Astrocyte (in vitro differentiated cells and primary cell): ENCODE results near the gene ARMC7. TPM values are rescaled to one million over a fixed set of nuclear protein-coding genes. Genes with fewer than 3 reads are reported as not detected.

ENCODE experiments used
- DNase-seq: peaks from one replicate; pipeline ENCODE4 v3.0.0-alpha.2; 2010; ENCODE audit warnings: low read depth
- FAIRE-seq: peaks from 2 replicates; lab custom pipeline; 2011; peaks lifted over from hg19 to GRCh38; lab: Jason Lieb, UNC
- H2AFZ ChIP-seq: 2 replicates; pipeline ENCODE4 v1.6.0; 2012; ENCODE audit warnings: low read depth, low read length, inconsistent platforms
- H3K27ac ChIP-seq: 2 replicates; pipeline ENCODE4 v1.5.1; 2011; ENCODE audit warnings: low read depth, low read length, inconsistent platforms
- H3K27me3 ChIP-seq: 2 replicates; pipeline ENCODE4 v1.6.0; 2011; ENCODE audit warnings: low read length, inconsistent platforms; ENCODE audit not compliant: insufficient read depth
- H3K36me3 ChIP-seq: 2 replicates; pipeline ENCODE4 v1.5.1; 2011; ENCODE audit warnings: low read length, inconsistent platforms; ENCODE audit not compliant: insufficient read depth
- H3K4me1 ChIP-seq: 2 replicates; pipeline ENCODE4 v1.5.1; 2011; ENCODE audit warnings: low read length, inconsistent platforms; ENCODE audit not compliant: insufficient read depth
- H3K4me2 ChIP-seq: 2 replicates; pipeline ENCODE4 v1.6.0; 2012; ENCODE audit warnings: low read length, inconsistent platforms
- H3K4me3 ChIP-seq: 2 replicates; pipeline ENCODE4 v1.5.1; 2011; ENCODE audit warnings: low read depth, mild to moderate bottlenecking, low read length, inconsistent platforms; ENCODE audit not compliant: insufficient read depth
- H3K79me2 ChIP-seq: 2 replicates; pipeline ENCODE4 v1.6.0; 2012; ENCODE audit warnings: mild to moderate bottlenecking, low read length, inconsistent platforms; ENCODE audit not compliant: insufficient read depth
- H3K9ac ChIP-seq: 2 replicates; pipeline ENCODE4 v1.6.0; 2012; ENCODE audit warnings: mild to moderate bottlenecking, low read length, inconsistent platforms
- H3K9me3 ChIP-seq: 2 replicates; pipeline ENCODE4 v1.5.1; 2012; ENCODE audit warnings: low read depth, mild to moderate bottlenecking, low read length, inconsistent platforms; ENCODE audit not compliant: insufficient read depth
- H4K20me1 ChIP-seq: 2 replicates; pipeline ENCODE4 v1.6.0; 2012; ENCODE audit warnings: low read length, inconsistent platforms; ENCODE audit not compliant: insufficient read depth
- H3K27ac Mint-ChIP-seq: one replicate; pipeline ENCODE4 v1.8.0; 2021; ENCODE audit warnings: mild to moderate bottlenecking, mixed read lengths; ENCODE audit not compliant: unreplicated experiment
- H3K27me3 Mint-ChIP-seq: one replicate; pipeline ENCODE4 v1.8.0; 2021; ENCODE audit warnings: low read depth, mixed read lengths; ENCODE audit not compliant: unreplicated experiment
- H3K36me3 Mint-ChIP-seq: one replicate; pipeline ENCODE4 v1.8.0; 2021; ENCODE audit warnings: low read depth, mixed read lengths; ENCODE audit not compliant: unreplicated experiment
- H3K4me1 Mint-ChIP-seq: one replicate; pipeline ENCODE4 v1.8.0; 2021; ENCODE audit warnings: low read depth, mixed read lengths; ENCODE audit not compliant: unreplicated experiment
- H3K4me3 Mint-ChIP-seq: one replicate; pipeline ENCODE4 v1.8.0; 2021; ENCODE audit warnings: mild to moderate bottlenecking, moderate library complexity, mixed read lengths; ENCODE audit not compliant: unreplicated experiment
- H3K9me3 Mint-ChIP-seq: one replicate; pipeline ENCODE4 v1.8.0; 2021; ENCODE audit warnings: mild to moderate bottlenecking, mixed read lengths; ENCODE audit not compliant: unreplicated experiment
- EZH2 ChIP-seq: IDR thresholded peaks from 2 replicates; pipeline ENCODE4 v1.6.1; 2012; ENCODE audit warnings: mild to moderate bottlenecking, low read length, inconsistent platforms; ENCODE audit not compliant: insufficient read depth
- total RNA-seq: library from RNA; stranded (reverse); gene quantifications from 2 replicates; pipeline ENCODE4 v1.2.1, GENCODE V29; 2021
- TF ChIP-seq, protein P1 (sequence below): IDR thresholded peaks from 2 replicates; pipeline ENCODE4 v1.5.1; 2011; ENCODE audit warnings: low read depth, mild to moderate bottlenecking, inconsistent platforms, low read length, moderate library complexity; ENCODE audit not compliant: insufficient read depth

The ARMC7 gene
- total RNA-seq, 1 donor from 2014 or later, result 11.9 TPM

DNA sequence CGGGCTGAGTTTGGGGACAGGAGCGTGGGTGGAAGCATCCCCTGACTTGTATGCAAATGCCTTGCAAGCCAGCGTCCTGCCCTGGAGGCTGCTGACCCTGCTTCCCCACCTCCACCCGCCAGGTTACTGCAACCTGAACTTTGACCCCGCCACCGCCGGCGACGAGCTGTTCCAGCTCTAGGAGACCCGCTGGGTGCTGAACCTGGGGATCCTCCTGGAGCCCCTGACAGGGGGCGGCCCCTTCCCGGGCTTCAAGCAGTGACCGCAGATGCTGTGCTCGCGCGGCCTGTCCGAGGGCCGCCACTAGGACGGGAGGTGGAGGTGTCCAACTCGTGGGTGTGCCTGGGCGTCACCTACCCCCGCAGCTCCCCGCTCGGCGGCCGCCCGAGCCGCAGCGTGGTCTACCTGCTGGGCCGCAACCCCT, 32.7 kb upstream of the ARMC7 start:
- Histone ChIP-seq H2AFZ (peak overlapping the region; percentile 94), H3K36me3 (no peaks in the 10 kb centered on the region), H4K20me1 (no peaks in the 10 kb centered on the region), H3K4me2 (peak overlapping the region; percentile 59), H3K4me3 (no peak overlapping the region), H3K9ac (no peak overlapping the region), H3K4me1 (peaks cover 28% of the 10 kb centered on the region), H3K27ac (no peak overlapping the region), H3K9me3 (no peaks in the 10 kb centered on the region), H3K79me2 (no peaks in the 10 kb centered on the region), H3K27me3 (peaks cover 2% of the 10 kb centered on the region)
- H3K36me3 Mint-ChIP-seq, result no peaks in the 10 kb centered on the region
- TF ChIP-seq, protein P1, sequence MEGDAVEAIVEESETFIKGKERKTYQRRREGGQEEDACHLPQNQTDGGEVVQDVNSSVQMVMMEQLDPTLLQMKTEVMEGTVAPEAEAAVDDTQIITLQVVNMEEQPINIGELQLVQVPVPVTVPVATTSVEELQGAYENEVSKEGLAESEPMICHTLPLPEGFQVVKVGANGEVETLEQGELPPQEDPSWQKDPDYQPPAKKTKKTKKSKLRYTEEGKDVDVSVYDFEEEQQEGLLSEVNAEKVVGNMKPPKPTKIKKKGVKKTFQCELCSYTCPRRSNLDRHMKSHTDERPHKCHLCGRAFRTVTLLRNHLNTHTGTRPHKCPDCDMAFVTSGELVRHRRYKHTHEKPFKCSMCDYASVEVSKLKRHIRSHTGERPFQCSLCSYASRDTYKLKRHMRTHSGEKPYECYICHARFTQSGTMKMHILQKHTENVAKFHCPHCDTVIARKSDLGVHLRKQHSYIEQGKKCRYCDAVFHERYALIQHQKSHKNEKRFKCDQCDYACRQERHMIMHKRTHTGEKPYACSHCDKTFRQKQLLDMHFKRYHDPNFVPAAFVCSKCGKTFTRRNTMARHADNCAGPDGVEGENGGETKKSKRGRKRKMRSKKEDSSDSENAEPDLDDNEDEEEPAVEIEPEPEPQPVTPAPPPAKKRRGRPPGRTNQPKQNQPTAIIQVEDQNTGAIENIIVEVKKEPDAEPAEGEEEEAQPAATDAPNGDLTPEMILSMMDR, result no peak
- H3K27ac Mint-ChIP-seq, result no peak overlapping the region
- H3K27me3 Mint-ChIP-seq, result peaks cover 4% of the 10 kb centered on the region
- no peak overlapping the region for H3K4me3 Mint-ChIP-seq
- no peaks in the 10 kb centered on the region for H3K9me3 Mint-ChIP-seq
- FAIRE-seq (no peak), DNase-seq (no peak)
- peaks cover 17% of the 10 kb centered on the region for H3K4me1 Mint-ChIP-seq

DNA sequence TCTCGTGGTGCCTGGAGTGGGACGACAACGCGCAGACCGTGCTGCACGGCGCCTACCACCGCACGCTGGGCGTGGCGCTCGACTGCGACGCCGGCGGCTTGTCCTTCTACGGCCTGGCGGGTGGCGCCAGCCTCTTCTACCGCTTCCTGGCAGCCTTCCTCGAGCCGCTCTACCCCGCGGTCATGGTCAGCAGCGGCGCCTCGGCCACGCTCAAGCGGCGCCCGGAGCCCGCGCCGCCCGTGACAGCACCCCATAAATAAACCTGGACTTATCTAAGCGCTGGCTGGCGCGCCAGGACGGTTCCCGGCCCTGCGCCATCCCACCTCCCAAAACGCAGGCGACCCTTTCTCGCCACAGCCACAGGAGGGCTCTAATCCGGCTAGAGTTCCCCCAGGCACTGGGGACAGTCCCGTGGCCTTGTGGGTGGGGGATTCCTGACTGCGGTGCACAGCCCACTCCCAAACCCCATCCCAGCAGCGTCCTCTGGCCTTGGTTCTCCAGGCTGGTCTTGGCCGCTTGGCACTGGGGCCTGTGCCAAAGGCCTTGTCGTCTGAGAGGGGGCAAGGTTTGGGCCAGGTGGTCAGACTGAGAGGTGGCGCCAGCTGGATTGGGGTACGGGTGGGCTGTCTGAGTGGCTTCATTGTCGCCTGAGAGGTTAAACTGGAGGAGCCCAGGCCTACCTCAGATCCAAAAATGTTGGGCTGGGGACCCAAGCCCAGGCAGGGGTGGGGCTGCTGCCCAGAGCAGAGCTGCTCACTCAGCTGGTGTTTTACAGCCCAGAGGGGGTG, 32.1 kb upstream of the ARMC7 start:
- peak overlapping the region; percentile 53 for H3K9ac ChIP-seq
- H3K4me2 ChIP-seq, result peak overlapping the region; percentile 59
- no peak overlapping the region for H3K4me3 Mint-ChIP-seq

More for the DNA sequence above, 32.1 kb upstream of the ARMC7 start:
- Histone ChIP-seq H3K27ac (peak overlapping the region; percentile 71), H3K36me3 (no peaks in the 10 kb centered on the region), H2AFZ (peak overlapping the region; percentile 94), H3K4me3 (no peak overlapping the region), H4K20me1 (no peaks in the 10 kb centered on the region), H3K27me3 (peaks cover 2% of the 10 kb centered on the region), H3K9me3 (no peaks in the 10 kb centered on the region), H3K79me2 (no peaks in the 10 kb centered on the region), H3K4me1 (peaks cover 28% of the 10 kb centered on the region)
- no peak for TF ChIP-seq EZH2
- TF ChIP-seq, protein P1, result no peak
- no peaks in the 10 kb centered on the region for H3K9me3 Mint-ChIP-seq
- no peaks in the 10 kb centered on the region for H3K36me3 Mint-ChIP-seq
- DNase-seq, result no peak
- H3K27ac Mint-ChIP-seq, result no peak overlapping the region
- peaks cover 5% of the 10 kb centered on the region for H3K27me3 Mint-ChIP-seq
- peaks cover 17% of the 10 kb centered on the region for H3K4me1 Mint-ChIP-seq
- no peak for FAIRE-seq
